HepG2 (cell line): ENCODE results near the gene ASIC3. TPM values are rescaled to one million over a fixed set of nuclear protein-coding genes. Genes with fewer than 3 reads are reported as not detected.

Experiments used
- ATAC-seq: fragments of 200-7000 bp; cut with Tn5 transposase; 3 replicates; pipeline ENCODE4 v1.9.1; 2020; ENCODE audit warnings: mild to moderate bottlenecking, moderate library complexity
- BruUV-seq: library from RNA; stranded (reverse); fragments of 400-500 nt; replicated peaks from 2 replicates; lab custom pipeline; 2021; lab: Mats Ljungman, UMichigan
- CTCF ChIA-PET: fragments of 300-600 bp; formaldehyde crosslinking; extraction: SDS; loops from one replicate; lab custom pipeline; 2021; ENCODE audit warnings: low total read pairs, inconsistent platforms, low intra/inter-chr PET ratio; lab: Yijun Ruan, JAX
- POLR2A ChIA-PET: fragments of 350-600 bp; sonication (Branson Sonifier 250); formaldehyde crosslinking; loops from one replicate; lab custom pipeline; 2020; ENCODE audit warnings: antibody characterized with exemption, inconsistent platforms; lab: Yijun Ruan, JAX
- DNase-seq: peaks from one replicate; pipeline ENCODE4 v3.0.0-alpha.2; 2015; ENCODE audit warnings: low spot score
- FAIRE-seq: peaks from 3 replicates; lab custom pipeline; 2011; peaks lifted over from hg19 to GRCh38; lab: Jason Lieb, UNC
- H2AFZ ChIP-seq: one replicate; pipeline ENCODE4 v1.6.1; 2011; ENCODE audit warnings: low read length, inconsistent platforms
- H3K27ac ChIP-seq: fragments of 300-600 bp; 3 replicates; pipeline ENCODE4 v1.8.0; 2011; ENCODE audit warnings: mixed run types, mild to moderate bottlenecking, mixed read lengths, low read length, inconsistent platforms; ENCODE audit not compliant: insufficient read depth; ENCODE audit errors: extremely low read length
- H3K27me3 ChIP-seq, 2 experiments: fragments of 200-600 bp in 1 of 2; 2 replicates in 1 of 2; 3 replicates in 1 of 2; pipeline versions ENCODE4 v1.6.0 to v1.8.0; 2011; ENCODE audit warnings: low read length in 2 of 2, mild to moderate bottlenecking in 2 of 2, moderate library complexity in 2 of 2, inconsistent platforms in 1 of 2; ENCODE audit not compliant: insufficient read depth in 2 of 2, control insufficient read depth in 1 of 2
- H3K36me3 ChIP-seq, 2 experiments: fragments of 200-600 bp in 1 of 2; replicated peaks in 1 of 2; 2 replicates in 1 of 2; 3 replicates in 1 of 2; pipeline versions ENCODE4 v1.5.1 to v1.8.0; 2011; ENCODE audit warnings: low read length in 2 of 2, inconsistent platforms in 1 of 2; ENCODE audit not compliant: insufficient read depth in 2 of 2, control insufficient read depth in 1 of 2
- H3K4me1 ChIP-seq: 2 replicates; pipeline ENCODE4 v1.5.1; 2012; ENCODE audit warnings: low read length, inconsistent platforms; ENCODE audit not compliant: insufficient read depth
- H3K4me2 ChIP-seq: 2 replicates; pipeline ENCODE4 v1.6.0; 2011; ENCODE audit warnings: low read depth, low read length, inconsistent platforms
- H3K4me3 ChIP-seq, 3 experiments: fragments of 200-600 bp in 1 of 3; sonication (generic), shearing (Covaris generic) in 1 of 3; replicated peaks in 1 of 3; 2 replicates each; pipeline ENCODE4 v1.5.1; 2011 to 2016; ENCODE audit warnings: low read length in 3 of 3, inconsistent platforms in 2 of 3, low read depth in 2 of 3, mild to moderate bottlenecking in 2 of 3, control low read depth in 1 of 3, mixed read lengths in 1 of 3; ENCODE audit not compliant: insufficient read depth in 1 of 3
- H3K79me2 ChIP-seq: one replicate; pipeline ENCODE4 v1.6.1; 2011; ENCODE audit warnings: low read length, inconsistent platforms; ENCODE audit not compliant: insufficient read depth
- H3K9ac ChIP-seq: 2 replicates; pipeline ENCODE4 v1.6.0; 2011; ENCODE audit warnings: mild to moderate bottlenecking, low read depth, low read length, inconsistent platforms; ENCODE audit not compliant: insufficient read depth
- H3K9me3 ChIP-seq: 2 replicates; pipeline ENCODE4 v1.5.1; 2012; ENCODE audit warnings: mild to moderate bottlenecking, low read length
- H4K20me1 ChIP-seq: 2 replicates; pipeline ENCODE4 v1.6.0; 2011; ENCODE audit warnings: inconsistent platforms, mild to moderate bottlenecking, low read length, moderate library complexity; ENCODE audit not compliant: insufficient read depth
- CREM ChIP-seq, 2 experiments: sonication (generic) in 1 of 2; formaldehyde crosslinking in 1 of 2; IDR thresholded peaks; 2 replicates each; pipeline versions ENCODE4 v1.4.0 to v1.6.1; 2016 to 2020; ENCODE audit warnings: antibody characterized with exemption in 1 of 2, mild to moderate bottlenecking in 1 of 2, missing genetic modification reagents in 1 of 2
- EEA1 ChIP-seq: sonication (generic); formaldehyde crosslinking; IDR thresholded peaks from 2 replicates; pipeline ENCODE4 v1.5.1; 2020; ENCODE audit warnings: mild to moderate bottlenecking, missing genetic modification reagents, borderline replicate concordance
- HDAC2 ChIP-seq: sonication (generic); formaldehyde crosslinking; IDR thresholded peaks from 2 replicates; pipeline ENCODE4 v1.4.0; 2020; ENCODE audit warnings: missing genetic modification reagents
- HNRNPK ChIP-seq: fragments of 200-400 bp; formaldehyde crosslinking; IDR thresholded peaks from 2 replicates; pipeline ENCODE4 v1.6.1; 2018; ENCODE audit warnings: low read length, low read depth, moderate library complexity, mild to moderate bottlenecking; ENCODE audit not compliant: poor library complexity, severe bottlenecking
- IRX3 ChIP-seq: sonication (generic); formaldehyde crosslinking; IDR thresholded peaks from 2 replicates; pipeline ENCODE4 v1.8.1; 2023; ENCODE audit warnings: mild to moderate bottlenecking, low read depth, missing genetic modification reagents, borderline replicate concordance
- MED13 ChIP-seq: sonication (generic); formaldehyde crosslinking; IDR thresholded peaks from 2 replicates; pipeline ENCODE4 v1.5.0; 2020; ENCODE audit warnings: missing genetic modification reagents
- MIXL1 ChIP-seq: IDR thresholded peaks from 2 replicates; pipeline ENCODE4 v1.6.1; 2016
- PHF5A ChIP-seq: IDR thresholded peaks from one replicate; pipeline ENCODE4 v1.6.1; 2018; ENCODE audit warnings: low read depth, missing genetic modification reagents; ENCODE audit not compliant: unreplicated experiment
- RARG ChIP-seq: sonication (generic); formaldehyde crosslinking; IDR thresholded peaks from 2 replicates; pipeline ENCODE4 v1.4.0; 2020; ENCODE audit warnings: low read depth, mild to moderate bottlenecking, missing genetic modification reagents
- RFX5 ChIP-seq: IDR thresholded peaks from 2 replicates; pipeline ENCODE4 v1.6.1; 2011; ENCODE audit warnings: low read depth, low read length, improper control_type of control experiment
- RXRA ChIP-seq: sonication (generic); formaldehyde crosslinking; IDR thresholded peaks from 2 replicates; pipeline ENCODE4 v1.5.1; 2020; ENCODE audit warnings: missing genetic modification reagents
- TFE3 ChIP-seq: IDR thresholded peaks from 2 replicates; pipeline ENCODE4 v1.6.1; 2016
- THYN1 ChIP-seq: sonication (generic); formaldehyde crosslinking; IDR thresholded peaks from 2 replicates; pipeline ENCODE4 v1.8.1; 2023; ENCODE audit warnings: low read depth, mild to moderate bottlenecking, moderate library complexity, missing genetic modification reagents, borderline replicate concordance
- ZGPAT ChIP-seq: IDR thresholded peaks from 2 replicates; pipeline ENCODE4 v1.6.1; 2016; ENCODE audit warnings: mild to moderate bottlenecking
- ZNF598 ChIP-seq: sonication (generic); formaldehyde crosslinking; IDR thresholded peaks from 2 replicates; pipeline ENCODE4 v1.5.1; 2020; ENCODE audit warnings: mild to moderate bottlenecking, missing genetic modification reagents, borderline replicate concordance
- ZNF788 ChIP-seq: sonication (generic); formaldehyde crosslinking; IDR thresholded peaks from 2 replicates; pipeline ENCODE4 v1.5.0; 2020; ENCODE audit warnings: mild to moderate bottlenecking, missing genetic modification reagents, borderline replicate concordance
- ZUFSP ChIP-seq: sonication (generic); formaldehyde crosslinking; IDR thresholded peaks from 2 replicates; pipeline ENCODE4 v1.9.0; 2021; ENCODE audit warnings: missing genetic modification reagents, mild to moderate bottlenecking, borderline replicate concordance
- WGBS: methylation state at CpG from one replicate; pipeline ENCODE4 v1.1.6; 2017; ENCODE audit warnings: low lambda C conversion rate; 5-methylcytosine and 5-hydroxymethylcytosine counted together
- in situ Hi-C: cut with HindIII; loops from 2 replicates; pipeline ENCODE4 v1.10.0; 2017; ENCODE audit warnings: low pct_unique_long_range_greater_than_20kb; ENCODE audit not compliant: extremely low pct_ligation_motif_present
- intact Hi-C: fragments of 100-400 bp; cut with micrococcal nuclease; formaldehyde crosslinking; loops from one replicate; pipeline ENCODE4 v1.10.0; 2022; ENCODE audit not compliant: unreplicated experiment
- polyA plus RNA-seq, 8 experiments: library from polyadenylated mRNA; depleted of rRNA in 3 of 8; stranded (reverse) in 7 of 8; unstranded in 1 of 8; fragments of >200 nt; fragmentation: Illumina TruSeq in 4 of 8; extraction: Trizol in 4 of 8; gene quantifications; 2 replicates each; pipeline versions ENCODE4 v1.2.1 to v1.2.3, GENCODE V29; 2011 to 2016; ENCODE audit warnings: low read depth in 4 of 8, missing spikeins in 1 of 8, mixed read lengths in 1 of 8; ENCODE audit not compliant: insufficient read depth in 1 of 8
- total RNA-seq, 5 experiments: library from RNA; depleted of rRNA; stranded (reverse); fragments of >200 nt; fragmentation: Illumina TruSeq; extraction: Trizol; gene quantifications; 2 replicates each; pipeline ENCODE4 v1.2.3, GENCODE V29; 2016; ENCODE audit warnings: low read depth in 1 of 5

ASIC3 gene
- total and polyA plus RNA-seq, 2 of the 13 experiments (the other 11 are each of a cell fraction or from before 2014, with no cell fraction given), result 0.51 TPM; not detected in 1

- TF ChIP-seq ZGPAT (CRISPR knock-in tag) (no peak), ZNF788 (0 out of 2 replicates have a peak, but pooled peaks have one; percentile 4)
These were observed 13.1 kb downstream of the ASIC3 start (continued) for GRCh38 chr7:151061213-151062110.

GRCh38 chr7:151062111-151062398 lies 13.7 kb downstream of the ASIC3 start:
- ATAC-seq (no peak), DNase-seq (no peak), FAIRE-seq (no peak)
- Histone ChIP-seq H3K79me2 (peaks cover 16% of the 10 kb centered on the region), H3K36me3 (peaks cover 7 to 27% of the 10 kb centered on the region in 2 experiments; a peak in 4 of 5 replicates), H3K9ac (0 out of 2 replicates have a peak overlapping the region, but pooled peaks have one; percentile 47), H3K27me3 (no peaks in the 10 kb centered on the region; a peak in 1 of 5 replicates), H3K4me3 (peak overlapping the region in 1 of 3 experiments; percentile 90; a peak in 3 of 6 replicates), H3K27ac (no peak overlapping the region), H4K20me1 (peaks cover 4% of the 10 kb centered on the region; the same call in 1 of the 2 replicates), H3K4me1 (peaks cover 48% of the 10 kb centered on the region), H2AFZ (no peak overlapping the region), H3K4me2 (peak overlapping the region; percentile 98), H3K9me3 (no peaks in the 10 kb centered on the region)
- POLR2A ChIA-PET, result interaction anchor here (0.7 to 4.4 kb wide), 14 partner anchors 11 to 165 kb away, joined by 3 to 144 read pairs (median 8); partner anchors contain the start of genes ABCB8, ABCF2, AGAP3 and FASTK
- WGBS, result 0% methylated on average over 2 of the region's 11 CpGs
- intact Hi-C loops (loop anchor here (1.0 kb wide), 1 partner anchor 18 kb away; the partner anchor contains the start of gene FASTK), in situ Hi-C loops (no loop called here)
- BruUV-seq, result no TSS peak
- CTCF ChIA-PET, result no interaction called here
- TF ChIP-seq TFE3 (CRISPR knock-in tag) (no peak), RFX5 (0 out of 2 replicates have a peak, but pooled peaks have one; percentile 25), HDAC2 (CRISPR knock-in tag) (peak; percentile 17; the same call in 1 of the 2 replicates), MIXL1 (CRISPR knock-in tag) (no peak), RARG (CRISPR knock-in tag) (no peak), PHF5A (CRISPR knock-in tag) (no peak), HNRNPK (no peak), EEA1 (no peak), RXRA (CRISPR knock-in tag) (0 out of 2 replicates have a peak, but pooled peaks have one; percentile 8), IRX3 (0 out of 2 replicates have a peak, but pooled peaks have one; percentile 38), THYN1 (no peak), CREM (IDR thresholded peaks at IDR 0.05) (no peak), CREM (CRISPR knock-in tag; IDR thresholded peaks at IDR 0.05) (no peak), MED13 (no peak), ZNF598 (peak; percentile 62; the same call in 1 of the 2 replicates), ZUFSP (CRISPR knock-in tag) (no peak)
